HG03342 (cell line): ENCODE results near the gene NOL3.

Source experiments
- ATAC-seq: cut with Tn5 transposase; IDR thresholded peaks from one replicate; pipeline ENCODE4 v1.9.1; 2021; ENCODE audit warnings: mild to moderate bottlenecking, moderate library complexity; ENCODE audit not compliant: unreplicated experiment

The NOL3 gene

DNA sequence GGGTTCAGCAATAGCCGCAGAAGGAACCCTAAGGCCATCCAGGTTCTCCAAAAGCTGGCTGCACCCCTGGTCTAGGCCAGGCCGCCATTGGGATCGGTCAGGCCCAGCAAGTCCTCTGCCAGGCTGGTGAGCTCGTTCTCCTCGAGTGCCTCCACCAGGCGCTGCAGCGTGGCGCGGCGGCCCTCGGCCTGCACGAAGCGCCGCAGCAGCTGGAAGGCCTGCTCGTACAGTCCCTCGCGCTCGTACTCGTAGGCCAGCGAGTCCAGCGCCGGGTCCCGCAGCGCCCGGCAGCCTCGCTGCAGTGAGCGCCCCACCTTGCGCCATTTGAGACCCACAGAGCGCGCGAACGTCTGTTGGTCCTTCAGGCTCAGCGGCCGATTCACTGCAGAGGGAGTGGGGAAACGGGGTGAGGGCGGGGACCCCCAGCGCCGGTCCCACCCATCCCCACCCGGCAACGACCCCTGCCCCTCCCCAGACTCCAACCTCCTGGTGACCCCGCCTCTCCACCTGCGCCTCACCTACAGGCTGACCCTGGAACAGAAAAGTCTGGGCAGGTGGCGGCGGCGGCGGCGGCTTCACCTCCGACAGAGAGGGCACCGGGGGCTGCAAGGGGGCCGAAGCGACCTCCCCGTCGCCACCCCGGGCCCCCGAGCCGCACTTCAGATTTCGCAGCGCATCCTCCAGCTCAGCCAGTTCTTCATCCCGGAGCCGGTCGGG is 15.6 kb upstream of the NOL3 start:
- ATAC-seq = no peak

DNA sequence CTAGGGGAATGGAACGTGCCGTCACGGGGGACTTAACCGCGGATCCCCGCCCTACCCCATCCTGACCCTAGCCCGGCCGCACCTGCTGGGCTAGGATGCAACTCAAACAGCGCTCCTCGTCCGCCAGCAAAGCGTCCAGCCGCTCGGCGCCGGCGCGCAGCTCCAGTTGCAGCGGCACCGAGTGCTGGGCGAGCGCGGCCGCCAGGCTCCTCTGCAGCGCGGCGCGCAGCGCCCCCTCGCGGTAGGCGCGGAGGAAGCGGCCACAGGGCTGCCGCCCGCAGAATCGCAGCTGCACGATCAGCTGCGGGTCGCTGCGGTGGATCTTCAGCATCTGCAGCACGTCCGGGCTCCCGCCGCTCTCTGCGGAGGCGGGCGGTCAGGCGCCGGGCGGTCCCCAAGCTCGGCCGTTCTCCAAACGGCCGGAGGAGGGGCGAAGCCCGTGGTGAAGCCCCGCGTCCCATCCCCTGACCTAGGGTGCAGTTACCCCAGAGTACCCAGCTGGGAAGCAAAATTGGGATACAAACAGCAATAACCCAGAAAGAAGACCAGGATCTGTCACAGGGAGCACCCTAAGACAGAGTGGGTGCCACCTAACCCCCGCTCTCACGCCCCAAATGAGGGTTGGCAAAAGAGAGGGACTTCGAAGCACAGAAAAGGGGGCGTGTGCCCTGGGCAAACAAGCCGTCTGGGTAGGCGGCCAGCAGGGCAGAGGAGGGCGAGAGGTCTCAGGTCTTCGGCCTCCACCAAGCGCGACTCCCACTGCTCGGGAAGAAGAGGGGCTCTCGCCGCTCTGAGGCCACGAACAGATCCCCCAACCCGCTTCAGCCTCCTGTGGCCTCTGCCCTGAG is 14.8 kb upstream of the NOL3 start:
- ATAC-seq = no peak

DNA sequence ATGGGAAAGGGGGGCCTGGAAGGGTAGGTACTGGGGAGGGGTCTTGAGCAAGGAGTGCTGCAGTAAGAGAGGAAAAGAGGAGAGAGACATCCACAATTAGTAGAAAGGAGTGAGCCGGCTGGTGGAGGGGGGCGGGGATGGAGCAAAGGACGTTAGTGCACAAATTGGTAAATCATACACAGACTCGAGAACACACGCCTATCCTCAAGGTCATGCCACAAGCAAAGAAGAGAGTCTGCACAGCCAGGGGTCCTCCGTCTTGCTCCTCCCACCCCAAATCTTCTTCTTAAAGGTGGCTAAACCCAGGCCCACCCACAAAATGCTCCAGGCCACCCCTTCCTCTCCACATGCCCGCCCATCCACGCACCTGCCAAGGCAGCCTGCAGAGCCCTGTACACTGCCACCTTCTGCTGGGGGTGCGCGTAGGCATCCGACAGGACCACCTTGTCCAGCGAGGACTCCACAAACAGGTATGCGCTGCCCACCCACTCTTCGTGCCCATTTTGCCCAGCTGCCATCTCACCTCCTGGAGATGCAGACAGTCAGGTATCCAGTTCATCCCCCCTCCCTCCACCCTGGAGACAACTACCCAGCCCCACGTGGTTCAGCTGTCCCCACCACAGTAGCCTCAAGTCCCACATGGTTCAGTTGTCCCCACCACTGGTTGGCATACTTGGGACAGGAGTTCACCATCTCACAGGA is 14.0 kb upstream of the NOL3 start:
- ATAC-seq = no peak

DNA sequence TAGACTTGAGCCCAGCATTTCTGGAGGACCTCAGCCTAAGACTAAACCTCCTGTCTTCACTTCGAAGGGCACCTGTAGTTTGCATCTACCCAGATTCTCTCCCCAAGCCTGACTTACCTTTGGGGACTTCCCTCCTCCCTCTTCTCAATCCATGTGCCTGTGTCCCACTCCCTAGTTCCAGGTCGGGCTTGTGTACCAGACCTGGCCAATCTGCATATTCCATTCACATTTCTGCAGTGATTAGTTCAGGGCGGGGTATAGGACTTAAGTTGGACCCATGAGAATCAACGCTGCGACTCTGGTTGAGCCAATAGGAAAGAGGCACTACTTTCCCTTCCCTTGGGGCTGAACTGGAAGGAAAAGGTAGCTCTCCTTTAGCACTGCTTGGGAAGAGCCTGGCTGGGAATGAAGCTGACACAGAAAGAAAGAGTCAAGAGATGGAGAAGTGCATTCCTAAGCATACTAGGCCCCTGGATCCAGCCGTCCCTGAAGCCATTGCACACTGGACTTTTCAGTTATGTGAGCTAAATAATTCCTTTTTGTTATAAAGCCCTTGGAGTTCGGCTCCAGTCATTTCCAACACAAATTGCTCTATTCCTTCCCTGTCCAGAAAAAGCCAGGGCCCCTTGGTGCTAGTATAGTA is 13.1 kb upstream of the NOL3 start:
- no peak for ATAC-seq

DNA sequence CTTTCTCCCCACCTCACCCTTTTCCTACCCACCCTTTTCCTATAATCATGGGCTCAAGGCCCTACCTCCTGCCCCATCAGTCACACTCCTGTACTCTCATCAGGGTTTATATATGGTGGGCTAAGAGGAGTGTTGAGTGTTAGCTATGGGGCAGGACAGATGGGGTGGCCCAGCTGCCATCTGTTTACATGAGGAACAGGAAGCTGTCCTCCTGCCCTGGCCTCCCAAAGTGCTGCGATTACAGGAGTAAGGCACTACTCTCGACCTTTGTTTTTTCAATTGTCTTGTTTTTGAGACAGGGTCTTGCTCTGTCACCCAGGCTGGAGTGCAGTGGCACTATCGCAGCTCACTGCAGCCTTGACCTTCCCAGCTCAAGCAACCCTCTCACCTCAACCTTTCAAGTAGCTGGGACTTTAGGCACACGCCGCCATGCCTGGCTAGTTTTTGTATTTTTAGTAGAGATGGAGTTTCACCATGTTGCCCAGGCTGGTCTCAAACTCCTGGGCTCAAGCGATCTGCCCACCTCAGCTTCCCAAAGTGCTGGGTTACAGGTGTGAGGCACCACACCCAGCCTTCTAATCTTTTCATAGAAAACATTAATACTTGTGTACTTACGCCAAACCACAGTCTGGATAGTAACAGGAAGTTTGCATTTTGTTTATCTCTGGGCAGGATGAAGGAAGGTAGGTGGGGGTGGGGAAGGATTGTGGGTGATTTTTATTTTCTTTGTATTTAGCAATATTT is 12.3 kb upstream of the NOL3 start:
- no peak for ATAC-seq

DNA sequence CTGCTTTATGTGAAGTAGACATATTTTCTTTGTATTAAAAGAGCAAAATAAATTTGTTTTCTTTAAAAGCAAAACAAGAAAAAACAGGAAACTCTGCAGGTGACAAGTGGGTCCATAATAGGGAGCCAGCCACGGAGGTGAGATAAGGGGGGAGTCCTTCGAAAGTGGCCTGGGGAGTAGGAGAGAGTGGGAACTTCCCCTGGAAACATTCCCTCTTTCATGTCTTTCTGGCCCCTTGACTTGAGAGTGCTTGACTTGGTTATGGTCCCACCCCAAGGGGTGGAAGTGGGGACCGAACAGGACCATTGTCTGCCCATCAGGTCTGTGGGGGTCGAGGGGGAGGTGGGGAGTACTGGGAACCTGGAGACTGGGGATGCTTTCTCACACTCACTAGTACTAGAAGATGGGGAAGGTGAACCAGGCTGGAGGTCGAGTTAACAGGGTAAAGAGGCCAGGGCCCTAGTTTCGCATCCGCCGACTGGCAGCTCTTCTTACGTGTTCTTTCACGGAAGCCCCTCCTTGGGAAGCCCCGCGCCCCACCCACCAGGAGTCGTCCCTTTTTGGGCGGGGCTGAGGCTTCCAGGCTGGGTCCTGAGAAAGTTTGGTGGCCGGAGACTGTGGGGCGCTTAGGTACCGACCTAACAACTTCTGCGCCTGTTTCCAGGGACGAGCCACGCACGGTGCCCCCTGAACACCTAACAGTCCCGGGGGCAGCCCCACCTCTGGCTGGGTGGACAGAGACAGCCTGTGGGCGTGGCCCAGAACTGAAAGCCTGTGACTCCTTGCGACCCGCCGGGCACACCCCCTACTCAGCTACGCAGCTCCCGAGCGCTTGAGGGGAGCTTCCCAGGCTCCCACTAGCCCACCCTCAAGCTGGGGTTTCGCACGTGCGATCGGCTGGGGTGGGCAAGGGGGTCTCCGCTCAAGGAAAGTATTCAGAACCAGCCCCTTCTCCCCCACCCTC is 11.4 kb upstream of the NOL3 start:
- ATAC-seq = peak; percentile 31

DNA sequence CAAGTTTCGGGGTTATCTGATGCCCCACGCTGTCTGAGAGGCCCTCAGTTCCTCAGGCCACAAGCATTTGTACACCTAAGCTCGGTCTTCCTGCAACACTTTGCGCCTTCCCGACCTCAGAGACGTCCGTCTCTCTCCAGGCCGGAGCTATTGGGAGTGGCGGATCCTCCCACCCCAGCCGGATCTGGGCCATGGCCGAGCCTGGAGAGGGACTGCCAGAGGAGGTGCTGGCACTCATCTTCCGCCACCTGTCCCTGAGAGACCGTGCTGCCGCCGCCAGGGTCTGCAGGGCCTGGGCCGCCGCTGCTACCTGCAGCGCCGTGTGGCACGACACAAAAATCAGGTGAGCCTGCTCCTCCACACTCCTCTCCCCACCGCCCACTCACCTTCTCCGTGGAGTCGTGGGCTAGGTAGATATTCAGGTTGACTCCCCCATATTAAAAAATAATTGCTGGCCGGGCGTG is 8.7 kb upstream of the NOL3 start:
- ATAC-seq = no peak

DNA sequence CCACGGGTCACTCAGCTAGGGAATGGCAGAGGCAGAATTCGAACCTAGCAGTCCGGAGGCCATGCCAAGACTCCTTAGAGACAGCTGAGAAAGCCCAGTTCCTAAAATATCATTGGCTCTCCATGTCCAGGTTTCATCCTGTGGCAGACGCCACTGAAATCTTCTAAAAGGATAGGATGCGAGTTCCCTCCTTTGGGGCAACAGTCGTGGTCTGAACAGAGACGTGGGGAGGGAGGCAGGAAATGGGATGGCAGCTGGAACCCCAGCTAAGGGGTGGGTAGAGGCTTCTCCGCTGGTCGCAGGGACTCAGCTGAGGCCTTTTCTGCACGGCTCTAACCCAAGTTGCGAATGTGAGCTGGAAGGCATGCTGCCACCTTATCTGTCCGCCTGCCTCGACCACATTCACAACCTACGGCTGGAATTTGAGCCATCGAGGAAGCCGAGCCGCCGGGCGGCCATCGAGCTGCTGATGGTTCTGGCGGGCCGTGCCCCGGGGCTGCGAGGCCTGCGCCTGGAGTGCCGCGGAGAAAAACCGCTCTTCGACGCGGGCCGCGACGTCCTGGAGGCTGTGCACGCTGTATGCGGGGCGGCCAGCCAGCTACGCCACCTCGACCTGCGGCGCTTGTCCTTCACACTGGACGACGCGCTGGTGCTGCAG is 7.7 kb upstream of the NOL3 start:
- ATAC-seq = no peak

DNA sequence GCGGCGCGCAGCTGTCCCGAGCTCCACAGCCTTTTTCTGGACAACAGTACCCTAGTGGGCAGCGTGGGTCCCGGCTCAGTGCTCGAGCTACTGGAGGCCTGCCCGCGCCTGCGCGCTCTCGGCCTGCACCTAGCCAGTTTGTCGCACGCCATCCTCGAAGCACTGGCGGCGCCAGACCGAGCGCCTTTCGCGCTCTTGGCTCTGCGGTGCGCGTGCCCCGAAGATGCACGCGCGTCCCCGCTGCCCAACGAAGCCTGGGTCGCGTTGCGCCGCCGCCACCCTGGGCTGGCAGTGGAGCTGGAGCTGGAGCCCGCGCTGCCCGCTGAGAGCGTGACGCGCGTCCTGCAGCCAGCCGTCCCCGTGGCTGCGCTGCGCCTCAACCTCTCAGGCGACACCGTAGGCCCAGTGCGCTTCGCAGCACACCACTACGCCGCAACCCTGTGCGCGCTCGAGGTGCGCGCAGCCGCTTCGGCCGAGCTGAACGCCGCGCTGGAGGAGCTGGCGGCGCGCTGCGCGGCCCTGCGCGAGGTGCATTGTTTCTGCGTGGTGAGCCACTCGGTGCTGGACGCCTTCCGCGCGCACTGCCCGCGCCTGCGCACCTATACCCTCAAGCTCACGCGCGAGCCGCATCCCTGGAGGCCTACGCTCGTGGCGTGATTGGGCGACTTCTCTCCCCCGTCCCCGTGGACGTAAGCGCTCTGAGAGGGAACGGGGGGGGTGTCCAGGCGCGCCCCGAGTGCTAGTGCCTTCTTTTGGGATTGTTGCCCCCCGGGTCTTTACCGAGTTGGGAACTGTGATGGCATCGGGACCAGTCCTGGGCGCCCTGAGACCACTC is 7.0 kb upstream of the NOL3 start:
- no peak for ATAC-seq

DNA sequence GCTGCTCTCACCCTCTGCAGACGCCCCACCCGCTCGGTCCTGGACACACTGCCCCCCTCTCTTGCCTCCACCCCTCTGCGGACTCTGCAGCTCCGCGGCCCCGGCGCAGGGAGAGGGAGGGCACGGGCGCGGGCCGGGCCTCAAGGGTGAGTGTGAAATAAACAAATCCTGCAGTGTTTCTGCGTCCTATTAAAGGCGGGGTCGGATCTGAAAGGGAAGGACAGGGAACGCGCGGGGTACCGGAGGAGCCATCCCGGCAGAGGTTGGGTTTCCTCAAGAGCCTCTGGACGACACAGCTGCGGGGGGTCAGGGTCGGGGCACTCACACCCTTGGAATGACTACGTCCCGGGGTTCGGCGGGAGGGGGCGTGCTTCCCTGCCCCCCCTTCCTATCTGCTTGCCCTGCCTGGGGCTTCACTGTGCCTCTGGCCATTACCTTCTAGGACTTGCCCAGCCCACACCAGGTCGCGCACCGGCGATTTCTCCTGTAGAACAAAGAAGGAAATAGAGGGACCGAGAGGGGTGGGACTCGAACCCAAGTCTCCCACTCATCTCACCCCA is 6.3 kb upstream of the NOL3 start:
- ATAC-seq = no peak

DNA sequence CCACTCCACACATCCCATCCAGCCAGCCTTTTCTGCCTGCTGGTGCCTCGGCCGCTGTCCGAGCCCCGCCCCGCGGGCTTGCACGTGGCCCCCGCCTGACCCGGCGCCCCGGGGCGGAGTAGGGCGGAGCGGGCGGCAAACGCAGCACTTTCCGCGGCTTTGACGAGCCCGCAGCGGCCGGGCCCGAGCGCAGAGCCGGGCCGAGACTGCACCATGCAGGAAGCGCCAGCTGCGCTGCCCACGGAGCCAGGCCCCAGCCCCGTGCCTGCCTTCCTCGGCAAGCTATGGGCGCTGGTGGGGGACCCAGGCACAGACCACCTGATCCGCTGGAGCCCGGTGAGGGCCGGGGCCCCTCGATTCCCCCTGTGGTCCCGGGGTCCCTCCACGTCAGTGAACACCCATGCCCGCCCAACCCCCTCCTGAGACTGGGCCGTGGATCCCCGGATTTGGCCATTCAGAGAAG is 5.7 kb upstream of the NOL3 start, which contains the start of gene HSF4:
Gene HSF4 (plus strand): TSS at position 147 of the 463 bp plus-strand sequence. CDS start 67 bp downstream, at position 214.
- ATAC-seq = no peak

DNA sequence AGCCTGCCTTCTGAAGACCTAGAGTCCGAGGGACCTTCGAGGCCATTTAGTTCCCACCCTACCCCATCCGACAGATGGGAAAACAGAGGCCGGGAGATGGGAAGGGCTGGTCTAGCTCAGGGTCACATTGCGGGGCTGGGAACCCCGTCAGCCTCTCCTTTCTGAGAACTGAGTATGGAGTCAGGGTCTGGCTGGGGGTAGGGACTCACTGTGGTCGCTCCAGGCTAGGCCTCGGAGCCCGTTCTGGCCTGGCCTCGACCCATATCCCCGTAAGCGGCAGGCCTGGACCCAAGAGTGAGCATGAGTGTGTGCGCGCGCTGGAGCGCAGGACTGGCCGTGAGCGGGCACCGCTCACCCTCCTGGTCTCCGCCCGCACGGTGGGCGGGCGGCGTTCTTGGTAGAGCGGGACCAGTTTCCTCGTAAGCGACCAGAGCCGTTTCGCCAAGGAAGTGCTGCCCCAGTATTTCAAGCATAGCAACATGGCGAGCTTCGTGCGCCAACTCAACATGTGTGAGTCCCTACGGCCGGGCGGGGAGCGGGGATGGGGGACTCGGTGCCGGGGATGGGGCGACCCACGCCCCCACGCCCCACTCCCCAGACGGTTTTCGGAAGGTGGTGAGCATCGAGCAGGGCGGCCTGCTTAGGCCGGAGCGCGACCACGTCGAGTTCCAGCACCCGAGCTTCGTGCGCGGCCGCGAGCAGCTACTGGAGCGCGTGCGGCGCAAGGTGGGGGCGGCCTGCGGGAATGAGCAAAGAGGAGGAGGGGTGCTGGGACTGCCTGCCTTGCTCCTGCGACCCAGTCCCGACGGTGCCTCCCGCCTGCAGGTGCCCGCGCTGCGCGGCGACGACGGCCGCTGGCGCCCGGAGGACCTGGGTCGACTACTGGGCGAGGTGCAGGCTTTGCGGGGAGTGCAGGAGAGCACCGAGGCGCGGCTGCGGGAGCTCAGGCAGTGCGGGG is 4.9 kb upstream of the NOL3 start:
- ATAC-seq = no peak

DNA sequence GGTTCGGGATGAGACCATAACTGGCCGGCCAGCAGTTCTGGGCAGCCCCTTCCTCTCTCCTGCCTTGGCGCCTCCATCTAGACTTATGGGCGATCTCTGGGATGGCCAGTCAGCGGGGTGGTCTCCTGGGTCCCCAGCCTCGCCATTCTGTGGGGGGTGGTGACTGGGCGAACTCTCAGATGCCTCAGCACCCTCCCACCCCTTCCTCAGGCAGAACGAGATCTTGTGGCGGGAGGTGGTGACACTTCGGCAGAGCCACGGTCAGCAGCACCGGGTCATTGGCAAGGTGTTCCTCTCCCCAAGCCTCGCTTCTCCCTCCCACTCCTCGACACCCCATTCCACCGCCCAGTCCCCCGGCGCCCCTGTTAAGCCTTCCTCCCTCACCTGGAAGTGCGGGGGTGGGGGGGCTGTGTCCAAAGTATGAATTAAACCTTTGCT is 4.2 kb upstream of the NOL3 start:
- ATAC-seq = no peak

DNA sequence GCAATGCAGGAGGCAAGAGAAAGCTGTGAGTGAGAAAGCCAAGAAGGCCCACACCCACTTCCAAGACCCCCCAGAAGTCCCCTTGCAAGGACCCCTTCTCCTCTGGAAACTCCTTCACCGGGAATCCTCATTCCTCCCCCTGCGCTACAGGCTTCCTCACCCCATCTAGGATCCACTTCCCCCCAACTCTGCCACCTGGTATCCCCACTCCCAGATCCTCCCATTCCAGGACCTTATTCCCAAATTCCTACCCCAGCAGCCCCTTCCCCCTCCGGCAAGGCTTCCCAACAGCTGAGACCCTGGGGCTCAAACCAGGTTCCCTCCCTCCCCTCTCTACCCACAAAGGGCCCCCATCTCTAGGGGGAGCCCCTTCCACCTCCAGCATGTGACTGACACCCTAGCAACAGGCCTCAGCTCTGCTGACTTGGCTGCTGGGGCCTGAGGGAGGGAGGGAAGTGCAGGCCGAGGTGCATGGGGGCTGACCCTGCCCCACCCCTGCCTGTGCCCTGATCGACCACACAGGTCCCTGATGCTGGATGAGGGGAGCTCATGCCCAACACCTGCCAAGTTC is 3.7 kb upstream of the NOL3 start:
- ATAC-seq = no peak

DNA sequence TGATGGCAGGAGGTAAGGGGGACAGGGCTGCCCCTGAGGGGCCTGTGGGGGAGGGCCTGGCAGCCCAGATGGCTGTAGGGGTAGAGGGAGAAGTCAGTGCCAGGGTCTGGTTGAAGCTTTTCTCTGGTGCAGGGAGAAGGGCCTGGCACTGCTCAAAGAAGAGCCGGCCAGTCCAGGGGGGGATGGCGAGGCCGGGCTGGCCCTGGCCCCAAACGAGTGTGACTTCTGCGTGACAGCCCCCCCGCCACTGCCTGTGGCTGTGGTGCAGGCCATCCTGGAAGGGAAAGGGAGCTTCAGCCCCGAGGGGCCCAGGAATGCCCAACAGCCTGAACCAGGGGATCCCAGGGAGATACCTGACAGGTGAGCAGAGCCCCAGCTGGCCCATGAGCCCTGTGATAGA is 2.8 kb upstream of the NOL3 start:
- ATAC-seq = no peak

DNA sequence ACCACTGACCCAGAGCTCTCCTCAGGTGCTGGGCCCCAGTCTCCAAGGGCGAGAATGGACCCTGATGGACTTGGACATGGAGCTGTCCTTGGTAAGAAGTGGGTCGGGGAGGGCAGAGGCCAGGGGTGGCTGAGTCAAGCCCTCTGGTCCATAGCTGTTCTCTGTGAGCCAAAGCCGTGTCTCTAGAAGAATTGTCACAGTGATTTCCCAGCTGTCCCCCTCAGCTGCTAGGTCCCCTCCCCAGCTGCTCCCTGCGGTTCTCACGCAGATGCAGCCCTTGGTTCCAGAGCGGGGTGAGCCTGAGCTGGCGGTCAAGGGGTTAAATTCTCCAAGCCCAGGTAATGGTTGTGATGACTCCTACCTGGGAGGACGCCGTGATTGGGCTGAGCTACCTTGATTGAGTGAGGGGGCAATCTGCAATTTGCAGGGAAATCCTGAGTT is 1.3 kb upstream of the NOL3 start:
- no peak for ATAC-seq
